Vagina (tissue), 2 donors: ENCODE measurements around the gene GALNT15.

Experiments
- CTCF ChIP-seq, 3 experiments: fragments of 450-650 bp in 2 of 3; fragments of 200-600 bp in 1 of 3; sonication (generic) in 1 of 3; IDR thresholded peaks; one replicate each; pipeline ENCODE4 v1.5.1; 2017 to 2019; ENCODE audit warnings: antibody characterized with exemption in 3 of 3, mild to moderate bottlenecking in 2 of 3, moderate library complexity in 2 of 3
- POLR2A ChIP-seq, 2 donors: fragments of 450-650 bp; IDR thresholded peaks; one replicate each; pipeline ENCODE4 v1.6.1; 2017; ENCODE audit warnings: antibody characterized with exemption in 2 of 2, mild to moderate bottlenecking in 2 of 2, moderate library complexity in 2 of 2
- POLR2AphosphoS5 ChIP-seq, 2 donors: sonication (generic); formaldehyde crosslinking; IDR thresholded peaks; one replicate each; pipeline ENCODE4 v1.9.0; 2017; ENCODE audit warnings: antibody characterized with exemption in 2 of 2, mild to moderate bottlenecking in 2 of 2, low read depth in 1 of 2; ENCODE audit not compliant: insufficient read depth in 1 of 2

- TF ChIP-seq CTCF (IDR thresholded peaks at IDR 0.05): no peak
- no peak for TF ChIP-seq POLR2A (IDR thresholded peaks at IDR 0.05)
- TF ChIP-seq POLR2AphosphoS5 (IDR thresholded peaks at IDR 0.05; ENCODE audit: insufficient read depth in 1 of 2, low read depth in 1 of 2): no peak
Observed at GRCh38 chr3:16190704-16191103, 16.2 kb downstream of the GALNT15 start.
